NCI-H187 (cell line): ENCODE measurements around the gene TCAIM.
"Not testable (repeated sequence)": the region's sequence is repeated elsewhere in the genome, so short reads cannot be mapped to it uniquely, and the experiment has no call there.

Experiments used
- DNase-seq, 2 experiments: peaks; one replicate each; lab custom pipeline; 2025; lab: John Stamatoyannopoulos, UW

Gene TCAIM

GRCh38 chr3:44343421-44343820, 4.9 kb downstream of the TCAIM start:
- DNase-seq: no peak

GRCh38 chr3:44346590-44346989, 8.0 kb downstream of the TCAIM start:
- DNase-seq: not testable (repeated sequence)

- no peak for DNase-seq
Observed at GRCh38 chr3:44348993-44349392, 10.4 kb downstream of the TCAIM start.

- DNase-seq: no peak
Observed at GRCh38 chr3:44353355-44353924, 14.9 kb downstream of the TCAIM start.

- no peak for DNase-seq
Observed at GRCh38 chr3:44355362-44356033, 16.9 kb downstream of the TCAIM start.

- no peak for DNase-seq
Observed at GRCh38 chr3:44359146-44359751, 20.7 kb downstream of the TCAIM start.

GRCh38 chr3:44363591-44363990, 25.0 kb downstream of the TCAIM start:
- DNase-seq: no peak

GRCh38 chr3:44365952-44366351, 27.4 kb downstream of the TCAIM start:
- no peak for DNase-seq

- no peak for DNase-seq
Observed at GRCh38 chr3:44375450-44375849, 36.9 kb downstream of the TCAIM start.

- DNase-seq: no peak
Observed at GRCh38 chr3:44387404-44387803, 48.8 kb downstream of the TCAIM start.

- DNase-seq: no peak
Observed at GRCh38 chr3:44392489-44392888, 53.9 kb downstream of the TCAIM start.

- DNase-seq: no peak
Observed at GRCh38 chr3:44395714-44396113, 57.1 kb downstream of the TCAIM start.

GRCh38 chr3:44396200-44397171, 57.9 kb downstream of the TCAIM start:
- no peak for DNase-seq

GRCh38 chr3:44398271-44398670, 59.7 kb downstream of the TCAIM start:
- DNase-seq: not testable (repeated sequence)

GRCh38 chr3:44398853-44399252, 60.3 kb downstream of the TCAIM start:
- DNase-seq: no peak

GRCh38 chr3:44400771-44401170, 62.2 kb downstream of the TCAIM start:
- DNase-seq: no peak

- DNase-seq: no peak
Observed at GRCh38 chr3:44402548-44402947, 64.0 kb downstream of the TCAIM start.

- no peak for DNase-seq
Observed at GRCh38 chr3:44409640-44410410, 71.3 kb downstream of the TCAIM start.

GRCh38 chr3:44411031-44411645, 72.6 kb downstream of the TCAIM start:
- DNase-seq: no peak

- no peak for DNase-seq
Observed at GRCh38 chr3:44412365-44412764, 73.8 kb downstream of the TCAIM start.

- no peak for DNase-seq
Observed at GRCh38 chr3:44414517-44415090, 76.0 kb downstream of the TCAIM start.
